Measurements from ENCODE around the gene DLX6.

DLX6 gene

GRCh38 chr7:97011536-97012364 is 6.4 kb downstream of the DLX6 start:
- no peak for DNase-seq

- DNase-seq: no peak
Measured at GRCh38 chr7:97012365-97013133, 7.2 kb downstream of the DLX6 start.

- no peak for DNase-seq
Measured at GRCh38 chr7:97013134-97013844, 7.9 kb downstream of the DLX6 start.

- DNase-seq: no peak
Measured at GRCh38 chr7:97013845-97014134, 8.4 kb downstream of the DLX6 start.

GRCh38 chr7:97014145-97014750 is 8.9 kb downstream of the DLX6 start:
- no peak for DNase-seq

GRCh38 chr7:97015279-97015678 is 9.9 kb downstream of the DLX6 start:
- no peak for DNase-seq

- DNase-seq: no peak
Measured at GRCh38 chr7:97015756-97016380, 10.5 kb downstream of the DLX6 start.

GRCh38 chr7:97016381-97017191 is 11.2 kb downstream of the DLX6 start:
- DNase-seq: no peak

GRCh38 chr7:97017192-97018125 is 12.1 kb downstream of the DLX6 start:
- no peak for DNase-seq

GRCh38 chr7:97018126-97018601 is 12.8 kb downstream of the DLX6 start:
- DNase-seq: no peak

- DNase-seq: no peak
Measured at GRCh38 chr7:97018791-97019531, 13.6 kb downstream of the DLX6 start.

GRCh38 chr7:97019710-97020225 is 14.4 kb downstream of the DLX6 start:
- DNase-seq: no peak

GRCh38 chr7:97020601-97020995 is 15.2 kb downstream of the DLX6 start:
- no peak for DNase-seq

- no peak for DNase-seq
Measured at GRCh38 chr7:97020996-97021746, 15.8 kb downstream of the DLX6 start.

- no peak for DNase-seq
Measured at GRCh38 chr7:97021747-97022490, 16.6 kb downstream of the DLX6 start.

- DNase-seq: no peak
Measured at GRCh38 chr7:97022491-97023306, 17.3 kb downstream of the DLX6 start.
